HepG2 (cell line): ENCODE measurements around the gene CCT8. TPM values are rescaled to one million over a fixed set of nuclear protein-coding genes. Genes with fewer than 3 reads are reported as not detected.
A peak's percentile ranks its signal among the peaks of the same experiment; 100 is the strongest.

Experiments used
- CBX5 ChIP-seq: sonication (generic); formaldehyde crosslinking; IDR thresholded peaks from 2 replicates; pipeline ENCODE4 v1.4.0; 2020; ENCODE audit warnings: missing genetic modification reagents, borderline replicate concordance
- CREBL2 ChIP-seq: sonication (generic); formaldehyde crosslinking; IDR thresholded peaks from 2 replicates; pipeline ENCODE4 v1.8.1; 2023; ENCODE audit warnings: missing genetic modification reagents, mild to moderate bottlenecking, borderline replicate concordance
- ELK4 ChIP-seq: sonication (generic); formaldehyde crosslinking; IDR thresholded peaks from 2 replicates; pipeline ENCODE4 v1.9.0; 2021; ENCODE audit warnings: missing genetic modification reagents, borderline replicate concordance
- GMEB1 ChIP-seq: sonication (generic); formaldehyde crosslinking; IDR thresholded peaks from 2 replicates; pipeline ENCODE4 v1.5.1; 2020; ENCODE audit warnings: missing genetic modification reagents, mild to moderate bottlenecking, borderline replicate concordance
- HBP1 ChIP-seq: IDR thresholded peaks from 2 replicates; pipeline ENCODE4 v1.6.1; 2016; ENCODE audit warnings: low read depth, control low read depth
- KLF13 ChIP-seq: sonication (generic); formaldehyde crosslinking; IDR thresholded peaks from 2 replicates; pipeline ENCODE4 v1.4.0; 2020; ENCODE audit warnings: mild to moderate bottlenecking, missing genetic modification reagents
- RFX1 ChIP-seq: fragments of 450-650 bp; IDR thresholded peaks from 2 replicates; pipeline ENCODE4 v1.6.1; 2017
- RFXAP ChIP-seq: sonication (generic); formaldehyde crosslinking; IDR thresholded peaks from 2 replicates; pipeline ENCODE4 v1.4.0; 2020; ENCODE audit warnings: missing genetic modification reagents, borderline replicate concordance
- SIN3A ChIP-seq: IDR thresholded peaks from 2 replicates; pipeline ENCODE4 v1.6.1; 2011; ENCODE audit warnings: low read depth, mild to moderate bottlenecking, control low read depth, low read length, borderline replicate concordance
- SKIL ChIP-seq: sonication (generic); formaldehyde crosslinking; IDR thresholded peaks from 2 replicates; pipeline ENCODE4 v1.8.0; 2022; ENCODE audit warnings: missing genetic modification reagents, mild to moderate bottlenecking, moderate library complexity, borderline replicate concordance
- SMARCE1 ChIP-seq: fragments of 450-650 bp; IDR thresholded peaks from 2 replicates; pipeline ENCODE4 v1.6.1; 2017; ENCODE audit warnings: borderline replicate concordance
- ZBED4 ChIP-seq: sonication (generic); formaldehyde crosslinking; IDR thresholded peaks from 2 replicates; pipeline ENCODE4 v1.4.0; 2020; ENCODE audit warnings: missing genetic modification reagents, borderline replicate concordance
- ZMYM2 ChIP-seq: sonication (generic); formaldehyde crosslinking; IDR thresholded peaks from 2 replicates; pipeline ENCODE4 v1.8.0; 2022; ENCODE audit warnings: mild to moderate bottlenecking, missing genetic modification reagents
- ZNF138 ChIP-seq: sonication (generic); formaldehyde crosslinking; IDR thresholded peaks from 2 replicates; pipeline ENCODE4 v1.5.0; 2020; ENCODE audit warnings: mild to moderate bottlenecking, low read depth, missing genetic modification reagents
- ZNF20 ChIP-seq: sonication (generic); formaldehyde crosslinking; IDR thresholded peaks from 2 replicates; pipeline ENCODE4 v1.4.0; 2020; ENCODE audit warnings: mild to moderate bottlenecking, moderate library complexity, missing genetic modification reagents
- ZNF496 ChIP-seq: sonication (generic); formaldehyde crosslinking; IDR thresholded peaks from 2 replicates; pipeline ENCODE4 v1.8.1; 2023; ENCODE audit warnings: mild to moderate bottlenecking, moderate library complexity, missing genetic modification reagents; ENCODE audit not compliant: insufficient replicate concordance
- ZNF558 ChIP-seq: sonication (generic); formaldehyde crosslinking; IDR thresholded peaks from 2 replicates; pipeline ENCODE4 v1.9.0; 2022; ENCODE audit warnings: mild to moderate bottlenecking, missing genetic modification reagents, borderline replicate concordance
- ZNF788 ChIP-seq: sonication (generic); formaldehyde crosslinking; IDR thresholded peaks from 2 replicates; pipeline ENCODE4 v1.5.0; 2020; ENCODE audit warnings: mild to moderate bottlenecking, missing genetic modification reagents, borderline replicate concordance
- polyA plus RNA-seq, 8 experiments: library from polyadenylated mRNA; depleted of rRNA in 3 of 8; stranded (reverse) in 7 of 8; unstranded in 1 of 8; fragments of >200 nt; fragmentation: Illumina TruSeq in 4 of 8; extraction: Trizol in 4 of 8; gene quantifications; 2 replicates each; pipeline versions ENCODE4 v1.2.1 to v1.2.3, GENCODE V29; 2011 to 2016; ENCODE audit warnings: low read depth in 4 of 8, missing spikeins in 1 of 8, mixed read lengths in 1 of 8; ENCODE audit not compliant: insufficient read depth in 1 of 8
- total RNA-seq, 5 experiments: library from RNA; depleted of rRNA; stranded (reverse); fragments of >200 nt; fragmentation: Illumina TruSeq; extraction: Trizol; gene quantifications; 2 replicates each; pipeline ENCODE4 v1.2.3, GENCODE V29; 2016; ENCODE audit warnings: low read depth in 1 of 5

Gene CCT8
- total and polyA plus RNA-seq, 2 of the 13 experiments (the other 11 are each of a cell fraction or from before 2014, with no cell fraction given): 127 to 325 TPM

- TF ChIP-seq GMEB1: no peak
- TF ChIP-seq CBX5: no peak
- TF ChIP-seq SMARCE1: no peak
- TF ChIP-seq ZNF496 (CRISPR knock-in tag): no peak
- TF ChIP-seq RFXAP (CRISPR knock-in tag): 0 out of 2 replicates have a peak, but pooled peaks have one; percentile 4
- no peak for TF ChIP-seq CREBL2
- TF ChIP-seq ZNF558: 0 out of 2 replicates have a peak, but pooled peaks have one; percentile 21
- TF ChIP-seq ZMYM2: no peak
- no peak for TF ChIP-seq RFX1
- no peak for TF ChIP-seq ELK4 (CRISPR knock-in tag)
- no peak for TF ChIP-seq ZBED4 (CRISPR knock-in tag)
- TF ChIP-seq ZNF20: no peak
- TF ChIP-seq ZNF788 (CRISPR knock-in tag): 0 out of 2 replicates have a peak, but pooled peaks have one; percentile 6
- TF ChIP-seq SIN3A: peak; percentile 69; the same call in 1 of the 2 replicates
- TF ChIP-seq SKIL: no peak
- TF ChIP-seq ZNF138 (CRISPR knock-in tag): 0 out of 2 replicates have a peak, but pooled peaks have one; percentile 30
- 0 out of 2 replicates have a peak, but pooled peaks have one; percentile 10 for TF ChIP-seq KLF13 (CRISPR knock-in tag)
- TF ChIP-seq HBP1: no peak
These were observed 601 bp downstream of the CCT8 start (continued) for GRCh38 chr21:29072873-29073221.
